D341Med (cell line): ENCODE measurements around the gene BCKDHA.
A peak's percentile ranks its signal among the peaks of the same experiment; 100 is the strongest.
"Not testable (repeated sequence)": the region's sequence is repeated elsewhere in the genome, so short reads cannot be mapped to it uniquely, and the experiment has no call there.

Experiments
- DNase-seq: peaks from one replicate; pipeline ENCODE4 v3.0.0; 2012; ENCODE audit warnings: low spot score

The BCKDHA gene

DNA sequence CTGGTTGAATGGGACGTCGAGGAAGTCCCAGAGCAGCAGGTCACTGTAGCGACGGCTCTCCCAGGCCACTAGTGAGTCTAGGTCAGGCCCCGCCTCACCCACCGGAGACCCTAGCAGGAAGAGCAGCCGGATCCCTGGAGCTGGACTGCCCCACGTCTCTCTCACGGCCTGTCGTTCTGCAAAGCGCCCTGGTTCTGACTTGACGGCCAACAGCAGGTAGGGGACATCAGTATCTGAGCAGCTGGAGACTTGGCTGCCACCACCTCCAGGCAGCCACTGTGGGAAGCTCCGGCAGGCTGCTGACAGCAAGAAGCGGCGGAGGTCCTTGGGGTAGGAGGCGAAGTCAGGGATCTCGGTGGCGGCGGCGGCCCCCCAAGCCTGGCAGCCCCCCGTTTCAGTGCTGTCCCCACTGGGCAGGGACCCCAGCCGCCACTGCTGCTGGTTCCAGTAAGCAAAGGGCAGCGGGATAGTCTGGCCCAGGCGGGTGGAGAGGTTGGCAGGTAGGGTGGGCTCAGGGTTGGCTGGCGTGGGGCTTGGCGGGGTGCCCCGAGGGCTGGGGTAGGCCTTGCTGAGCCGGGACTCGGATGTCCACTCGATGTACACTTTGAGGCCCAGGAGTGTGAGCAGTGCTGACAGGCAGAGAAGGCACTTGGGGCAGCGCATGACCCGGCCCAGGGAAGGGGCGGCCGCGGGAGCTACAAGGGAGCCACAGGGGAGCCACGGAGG, 28.7 kb downstream of the BCKDHA start:
- no peak for DNase-seq

DNA sequence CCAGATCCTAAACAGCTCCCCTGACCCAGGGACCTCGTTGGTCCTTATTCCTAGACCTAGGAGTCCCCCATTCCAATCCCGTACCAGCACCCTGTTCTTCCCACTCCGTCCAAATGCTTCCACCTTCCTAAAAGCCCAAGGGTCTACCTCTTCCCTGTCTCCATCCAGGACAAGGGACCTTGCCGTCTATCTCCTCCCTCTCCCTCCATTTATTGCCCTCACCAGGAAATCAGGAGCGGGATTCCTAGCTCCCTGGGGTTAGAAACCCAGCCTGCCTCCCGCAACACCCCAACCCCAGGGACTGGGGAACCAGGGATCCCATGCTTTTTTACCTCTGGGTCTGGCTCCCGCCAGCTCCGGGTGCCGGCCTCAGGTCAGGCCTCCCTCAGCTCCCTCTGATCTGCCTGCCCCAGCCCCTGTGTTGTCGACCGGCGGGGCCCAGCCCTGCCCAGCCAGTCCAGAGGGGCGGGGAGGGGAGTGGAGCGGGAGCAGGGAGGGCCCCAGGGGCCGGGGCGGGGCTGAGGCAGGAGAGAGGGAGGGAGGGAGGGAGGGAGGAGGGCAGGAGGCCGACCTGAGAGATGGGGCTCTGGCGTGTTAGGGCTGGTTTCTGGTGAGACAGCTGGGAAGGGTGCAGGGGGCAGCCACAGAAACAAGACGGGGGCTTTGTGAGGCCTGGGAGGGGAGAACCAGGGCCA, 29.5 kb downstream of the BCKDHA start, which contains the start of gene B3GNT8:
B3GNT8 (minus strand) TSS at position 423 of the 695 bp plus-strand sequence. CDS start 596 bp downstream, outside the sequence.
- no peak for DNase-seq

DNA sequence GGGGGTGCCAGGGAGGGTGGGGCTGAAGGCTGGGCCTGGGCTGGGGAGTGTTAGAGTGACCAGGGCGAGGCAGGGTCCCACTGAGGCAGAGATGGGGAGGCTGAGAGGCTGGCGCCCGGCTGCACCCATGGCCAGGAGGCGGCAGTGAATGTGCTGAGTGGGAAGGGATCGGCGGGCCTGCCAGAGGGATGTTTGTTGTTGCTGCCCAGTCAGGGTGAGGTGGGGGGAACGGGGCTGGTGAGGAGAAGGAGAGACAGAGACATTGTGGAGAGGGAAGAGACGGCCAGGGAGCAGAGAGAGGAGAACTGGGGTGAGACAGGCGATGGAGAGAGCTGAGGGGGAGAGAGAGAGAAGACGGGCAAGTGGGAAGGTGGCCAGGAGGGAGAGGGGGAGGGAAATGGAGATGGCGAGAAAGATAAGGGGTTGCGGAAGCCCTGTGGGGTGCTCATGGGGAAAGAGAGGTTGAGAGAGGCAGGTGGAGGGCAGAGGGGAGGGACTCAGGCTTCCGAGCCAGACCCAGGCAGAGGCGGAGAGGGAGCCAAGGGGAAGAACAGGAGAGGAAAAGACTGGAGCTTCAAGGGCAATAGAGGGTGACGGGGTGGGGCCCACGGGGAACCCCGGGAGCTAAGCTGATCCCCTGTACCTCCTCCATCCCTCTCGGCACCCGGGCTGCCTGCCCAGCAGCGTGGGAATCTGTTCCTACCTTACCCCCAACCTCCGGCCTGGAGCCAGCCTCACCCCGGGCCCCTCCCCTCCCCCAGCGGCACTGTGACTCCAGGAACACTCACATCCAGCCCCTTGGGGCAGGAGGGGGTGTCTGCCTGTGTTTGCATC, 30.2 kb downstream of the BCKDHA start:
- no peak for DNase-seq

DNA sequence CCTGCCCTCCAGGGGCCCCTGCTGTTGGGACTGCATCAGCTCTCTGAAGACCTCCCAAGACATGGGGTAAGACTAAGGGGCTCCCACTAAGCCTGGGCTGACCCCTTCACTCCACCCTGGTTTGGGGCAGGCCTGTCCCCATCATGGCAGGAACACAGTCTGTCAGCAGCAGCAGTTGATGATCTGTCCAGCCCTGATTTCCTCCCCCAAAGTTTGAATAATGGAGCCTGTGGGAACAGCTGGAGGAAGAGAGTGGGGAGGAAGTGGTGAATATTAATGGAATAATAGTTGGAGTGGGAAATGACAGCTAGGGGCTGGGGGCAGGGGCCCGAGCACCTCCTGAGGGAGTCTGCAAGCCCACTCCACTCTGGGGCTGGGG, 30.9 kb downstream of the BCKDHA start:
- DNase-seq = no peak

DNA sequence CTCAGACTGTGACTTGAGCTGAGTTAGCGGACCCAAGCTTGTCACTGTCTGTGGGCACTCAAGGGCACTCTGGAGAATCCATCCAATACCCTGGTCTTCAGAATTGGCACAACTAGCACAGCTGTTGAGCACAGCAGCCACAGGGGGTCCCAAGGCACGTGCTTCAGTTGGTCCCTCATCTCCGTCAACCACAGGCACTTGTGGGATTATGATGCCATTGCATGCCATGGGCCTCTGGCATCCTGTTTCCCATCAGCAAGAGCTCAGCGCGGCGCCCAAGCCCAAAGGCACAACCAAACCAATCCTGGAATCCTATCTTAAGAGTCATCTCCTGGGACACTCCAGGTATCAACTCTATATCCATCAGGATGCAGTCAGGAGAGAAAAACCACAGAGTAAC, 33.3 kb downstream of the BCKDHA start:
- no peak for DNase-seq

DNA sequence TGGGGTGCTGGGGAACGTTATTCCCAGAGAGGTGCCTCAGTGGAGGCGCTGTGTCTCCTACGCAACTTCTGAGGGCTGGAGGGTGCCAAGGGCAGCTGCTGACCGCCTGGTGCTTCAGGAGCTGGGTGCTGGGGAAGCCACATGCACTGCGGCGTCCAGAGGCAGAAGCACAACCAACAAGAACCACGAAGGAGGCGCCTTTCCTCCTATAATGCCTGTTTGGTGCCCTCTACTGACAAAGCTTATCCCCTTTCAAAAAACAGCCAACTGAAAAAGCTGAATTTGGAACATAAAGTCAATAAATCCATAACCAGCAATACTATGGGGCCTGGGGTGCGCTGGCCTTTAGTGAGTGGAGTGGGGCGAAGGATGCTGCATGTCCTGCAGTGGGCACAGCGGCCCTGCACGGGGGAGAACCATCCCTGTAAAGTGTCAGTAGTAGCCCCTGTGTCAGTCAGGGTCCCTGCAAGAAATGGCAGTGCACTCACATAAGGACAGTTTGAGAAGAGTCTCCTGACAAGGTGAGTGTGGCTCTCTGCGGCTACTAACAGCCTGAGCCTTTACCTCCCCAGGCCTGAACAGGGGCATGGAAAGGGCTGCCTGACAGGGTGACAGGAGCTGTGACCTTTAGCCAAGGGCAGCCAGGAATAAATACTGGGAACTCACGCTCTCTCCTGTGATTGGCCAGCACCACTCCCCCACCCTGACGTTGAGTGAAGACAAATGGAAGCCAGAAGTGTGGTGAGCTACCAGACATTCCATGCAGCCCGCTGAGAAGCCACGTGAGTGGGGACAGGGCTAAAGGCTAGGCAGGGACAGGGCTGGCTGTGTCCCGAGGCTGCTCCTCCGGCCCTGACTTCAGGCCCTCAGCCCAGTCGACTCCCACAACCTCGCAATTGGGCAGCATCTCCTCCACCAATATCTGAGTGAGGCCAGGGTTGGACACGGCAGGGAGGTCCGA, 34.1 kb downstream of the BCKDHA start:
- no peak for DNase-seq

DNA sequence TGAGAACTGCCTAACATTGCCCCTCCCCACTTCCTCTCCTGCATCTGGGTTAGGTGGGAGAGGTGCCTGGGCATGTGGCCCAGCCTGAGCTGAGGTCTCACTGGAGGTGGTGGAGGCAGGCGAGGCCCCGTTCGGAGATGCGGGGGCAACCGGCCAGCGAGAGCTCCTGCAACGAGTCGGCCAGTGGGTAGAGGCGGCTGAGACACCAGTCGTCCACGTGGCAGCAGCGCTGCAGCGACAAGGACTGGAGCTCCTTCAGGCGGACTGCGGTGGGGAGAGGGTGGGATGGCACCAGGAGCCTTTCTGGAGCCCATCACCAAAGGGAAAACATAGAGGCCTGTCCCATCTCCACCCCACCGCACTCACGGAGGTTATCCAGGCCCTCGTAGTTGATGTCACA, 35.6 kb downstream of the BCKDHA start:
- no peak for DNase-seq

DNA sequence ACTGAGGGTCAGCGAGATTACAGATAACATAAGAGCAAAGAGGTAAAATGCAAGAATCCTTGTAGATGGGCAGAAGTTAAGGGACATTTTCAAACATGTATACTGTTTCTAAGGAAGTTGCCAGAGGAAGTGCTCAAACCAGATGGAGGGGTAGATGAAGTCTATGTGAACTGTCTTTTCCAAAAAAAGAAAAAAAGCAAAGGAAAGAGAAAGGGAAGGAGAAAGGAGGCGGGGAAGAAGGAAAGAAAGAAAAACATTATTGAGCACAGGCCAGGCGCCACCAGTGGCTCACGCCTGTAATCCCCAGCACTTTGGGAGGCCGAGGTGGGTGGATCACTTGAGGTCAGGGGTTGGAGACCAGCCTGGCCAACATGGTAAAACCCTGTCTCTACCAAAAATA, 36.8 kb downstream of the BCKDHA start:
- DNase-seq = no peak

DNA sequence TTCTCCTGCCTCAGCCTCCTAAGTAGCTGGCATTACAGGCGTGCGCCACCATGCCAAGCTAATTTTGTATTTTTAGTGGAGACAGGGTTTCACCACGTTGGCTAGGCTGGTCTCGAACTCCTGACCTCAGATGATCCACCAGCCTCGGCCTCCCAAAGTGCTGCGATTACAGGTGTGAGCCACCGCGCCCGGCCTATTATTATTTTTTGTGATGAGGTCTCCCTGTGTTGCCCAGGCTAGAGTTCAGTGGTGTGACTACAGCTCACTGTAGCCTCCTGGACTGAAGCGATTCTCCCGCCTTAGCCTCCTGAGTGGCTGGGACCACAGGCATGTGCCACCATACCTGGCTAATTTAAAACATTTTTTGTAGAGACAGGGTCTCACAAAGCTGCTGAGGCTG, 37.8 kb downstream of the BCKDHA start:
- DNase-seq = not testable (repeated sequence)

DNA sequence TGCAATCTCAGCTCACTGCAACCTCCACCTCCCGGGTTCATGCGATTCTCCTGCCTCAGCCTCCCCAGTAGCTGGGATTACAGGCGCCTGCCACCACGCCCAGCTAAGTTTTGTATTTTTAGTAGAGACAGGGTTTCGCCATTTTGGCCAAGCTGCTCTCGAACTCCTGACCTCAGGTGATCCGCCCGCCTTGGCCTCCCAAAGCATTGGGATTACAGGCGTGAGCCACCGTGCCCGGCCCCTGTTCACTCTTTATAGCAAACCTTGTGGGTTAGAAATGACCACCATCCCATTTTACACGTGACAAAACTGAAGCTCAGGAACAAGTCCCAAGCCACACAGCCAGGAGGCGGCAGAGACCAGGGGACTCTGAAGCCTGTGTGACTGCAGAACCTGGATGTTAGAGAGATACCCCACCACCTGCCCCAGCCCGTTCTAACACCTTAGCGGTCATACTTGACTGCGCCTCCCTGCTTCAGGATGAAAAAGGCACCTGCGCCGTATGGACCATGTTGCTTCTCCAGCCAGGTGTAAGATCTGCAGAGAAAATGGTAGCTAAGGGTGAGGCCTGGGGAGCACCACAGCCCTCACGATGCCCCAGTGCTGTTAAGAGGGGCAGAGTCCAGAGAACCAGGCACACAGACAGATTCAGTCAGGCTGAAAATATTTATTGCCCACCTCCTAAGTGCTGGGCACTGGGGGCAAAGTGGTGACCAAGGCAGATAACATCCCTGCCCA, 38.5 kb downstream of the BCKDHA start:
- no peak for DNase-seq

DNA sequence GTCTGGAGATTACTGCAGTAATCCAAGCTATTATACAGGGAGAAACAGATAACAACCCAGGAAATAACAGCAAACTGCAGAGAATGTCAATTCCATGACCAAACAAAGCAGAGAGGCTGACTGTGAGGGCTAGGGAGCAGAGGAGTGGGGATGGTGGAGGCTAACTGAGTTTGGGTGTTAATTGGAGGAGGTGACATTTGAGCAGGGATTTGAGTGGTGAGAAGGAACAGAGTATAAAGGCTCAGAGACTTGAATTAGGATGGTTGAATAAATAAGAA, 39.0 kb downstream of the BCKDHA start:
- no peak for DNase-seq

DNA sequence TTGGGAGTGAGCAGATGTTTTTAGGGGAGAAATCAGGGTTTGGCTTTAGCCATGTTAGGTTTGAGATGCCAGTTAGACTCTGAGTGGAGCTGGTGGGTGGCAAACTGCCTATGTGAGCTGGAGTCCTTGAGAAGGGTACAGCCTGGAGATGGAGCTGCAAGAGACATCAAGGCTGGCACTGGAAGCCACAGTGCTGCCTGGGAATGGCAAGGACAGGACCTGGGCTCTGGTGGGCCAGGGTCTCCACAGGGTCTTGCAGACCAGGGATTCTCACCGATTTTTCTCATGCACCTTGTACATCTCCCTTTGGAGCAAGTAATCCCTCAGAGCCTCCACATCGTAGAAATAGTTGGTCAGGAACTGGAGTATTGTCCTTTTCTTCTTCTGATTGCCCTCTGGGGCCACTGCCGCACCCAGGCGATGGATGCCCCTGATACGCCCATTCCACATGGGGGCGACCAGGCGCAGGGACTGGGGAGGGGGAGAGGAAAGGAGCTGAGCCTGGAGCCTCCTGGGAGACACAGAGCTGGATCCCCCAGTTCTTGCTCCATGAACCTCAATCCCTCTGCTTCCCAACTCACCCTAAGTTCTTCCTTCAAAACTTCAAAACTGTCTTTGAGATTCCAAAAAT, 40.4 kb downstream of the BCKDHA start:
- DNase-seq = no peak

DNA sequence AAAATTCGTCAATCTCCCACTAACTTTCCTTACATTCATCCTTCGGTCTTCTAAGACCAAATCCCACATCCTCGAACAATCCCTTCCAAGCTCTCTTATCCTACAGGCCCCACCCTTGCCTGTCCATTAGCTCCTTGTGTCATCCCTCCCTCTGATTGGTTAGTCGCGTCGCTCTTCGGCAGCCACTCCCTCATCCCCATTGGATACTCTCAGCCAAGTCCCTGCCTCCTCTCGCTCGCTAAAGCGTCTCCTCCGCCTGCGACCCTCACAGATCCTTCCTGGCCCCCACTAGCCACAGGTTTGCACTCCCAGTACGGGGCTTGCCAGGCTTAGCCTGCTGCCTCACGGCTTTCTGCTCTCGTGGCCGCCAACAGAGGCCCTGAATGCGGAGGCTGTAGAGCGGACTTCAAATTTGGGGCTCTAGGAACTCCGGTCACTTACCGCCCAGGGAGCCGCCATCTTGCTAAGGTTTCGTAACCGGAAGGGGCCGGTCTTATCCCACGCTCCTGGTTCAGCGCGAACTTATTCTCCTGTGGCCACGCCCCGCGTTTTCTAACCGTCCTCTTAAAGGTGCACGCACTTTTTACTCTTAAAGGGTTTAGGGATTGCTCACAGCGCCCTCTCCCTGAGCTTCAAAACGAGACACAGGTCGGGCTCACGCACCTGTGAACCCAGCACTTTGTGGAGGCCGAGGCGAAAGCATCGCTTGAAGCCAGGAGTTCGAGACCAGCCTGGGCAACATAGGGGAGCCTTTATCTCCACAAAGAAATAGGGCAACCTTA, 42.0 kb downstream of the BCKDHA start, which contains the start of gene DMAC2:
DMAC2 (minus strand) TSS at position 472 of the 782 bp plus-strand sequence; CDS start at position 459, 13 bp downstream.
- peak; percentile 94 for DNase-seq

DNA sequence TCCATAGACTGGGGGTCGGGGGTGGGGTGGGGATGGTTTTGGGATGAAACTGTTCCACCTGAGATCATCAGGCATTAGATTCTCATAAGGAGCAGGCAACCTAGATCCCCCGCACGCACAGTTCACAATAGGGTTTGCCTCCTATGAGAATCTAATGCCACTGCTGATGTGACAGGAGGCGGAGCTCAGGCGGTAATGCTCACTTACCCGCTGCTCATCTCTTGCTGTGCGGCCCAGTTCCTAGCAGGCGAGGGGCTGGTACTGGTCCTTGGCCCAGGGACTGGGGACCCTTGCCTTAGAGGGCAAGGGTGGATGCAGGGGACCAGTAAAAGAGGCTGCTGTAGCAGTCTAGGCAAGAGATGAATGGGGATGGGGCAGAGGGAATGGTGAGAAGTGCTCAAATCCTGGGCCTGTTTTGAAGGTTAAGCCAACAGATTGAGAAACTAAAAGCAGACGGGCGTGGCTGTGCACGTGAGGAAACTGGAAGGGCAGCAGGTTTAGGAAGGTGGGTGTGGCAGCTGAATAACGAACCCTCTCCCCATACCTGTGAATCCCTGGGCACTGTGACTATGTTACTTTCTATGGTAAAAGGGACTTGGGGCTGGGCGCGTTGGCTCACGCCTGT, 43.8 kb downstream of the BCKDHA start:
- DNase-seq = no peak

DNA sequence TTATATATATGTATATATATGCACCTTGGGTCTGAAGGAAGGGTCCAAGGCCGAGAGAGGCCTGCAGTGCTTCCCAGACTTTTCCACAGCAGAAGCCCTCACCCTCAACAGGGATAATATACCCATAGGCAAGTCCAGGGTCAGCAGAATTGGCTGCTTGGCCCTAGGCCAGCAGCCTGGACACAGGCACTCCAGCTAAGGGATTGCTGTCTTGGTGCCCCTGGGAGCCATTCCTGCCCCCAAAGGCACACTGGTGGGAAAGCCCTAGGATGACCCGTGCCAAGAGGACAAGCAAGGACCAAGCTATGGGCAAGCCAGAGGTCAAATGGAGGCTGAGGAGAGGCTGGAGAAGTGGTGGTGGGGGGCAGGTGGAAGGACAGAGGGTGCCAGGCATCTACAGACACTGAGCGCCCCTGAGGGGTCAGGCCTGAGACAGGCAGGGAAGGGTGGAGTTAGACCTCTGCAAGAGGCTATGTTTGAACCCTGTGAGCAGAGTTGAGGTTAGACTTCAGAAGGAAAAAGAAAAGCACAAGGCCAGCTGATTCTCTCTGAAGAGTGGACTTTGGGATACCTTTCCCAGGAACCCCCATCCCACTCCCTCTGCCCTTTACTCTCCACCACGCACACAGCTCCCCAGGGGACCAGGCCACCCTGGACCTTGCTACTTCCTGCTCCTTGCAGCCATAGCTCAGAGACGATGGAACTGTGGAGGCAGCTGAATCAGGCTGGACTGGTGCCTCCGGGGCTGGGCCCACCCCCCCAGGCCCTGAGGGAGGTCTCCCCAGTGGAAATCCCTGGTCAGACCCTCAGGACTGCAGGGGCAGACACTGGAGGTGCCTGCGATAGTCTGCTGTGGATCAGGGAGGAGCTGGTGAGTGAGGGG, 45.1 kb downstream of the BCKDHA start, which contains the start of gene ERICH4:
ERICH4 (plus strand) TSS at position 684 of the 883 bp plus-strand sequence; CDS start at position 698, 14 bp downstream.
- DNase-seq = no peak

DNA sequence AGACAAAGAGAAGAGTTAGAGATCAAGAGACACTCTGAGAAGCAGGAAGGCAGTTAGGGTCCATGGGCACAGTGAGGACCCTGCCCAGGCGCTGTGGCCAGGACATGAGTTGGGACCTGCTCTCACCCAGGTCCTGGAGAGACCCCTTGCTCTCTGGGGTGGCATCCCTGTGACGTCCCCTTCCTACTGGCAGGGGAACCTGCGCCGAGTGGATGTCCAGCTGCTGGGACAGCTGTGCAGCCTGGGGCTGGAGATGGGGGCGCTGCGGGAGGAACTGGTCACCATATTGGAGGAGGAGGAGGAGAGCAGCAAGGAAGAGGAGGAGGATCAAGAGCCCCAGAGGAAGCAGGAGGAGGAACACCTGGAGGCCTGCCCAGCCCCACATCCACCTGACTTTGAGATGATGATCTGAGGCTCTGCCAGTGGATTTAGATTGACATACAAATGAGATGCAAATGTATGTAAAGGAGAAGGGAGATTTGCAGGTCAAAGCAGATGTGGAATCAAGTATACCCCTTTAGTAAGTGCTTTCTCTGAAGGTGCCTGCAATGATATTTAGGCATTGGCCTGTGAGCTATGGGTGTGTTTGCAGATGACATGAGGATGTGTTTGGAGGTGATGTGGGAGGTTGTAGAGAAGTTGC, 46.3 kb downstream of the BCKDHA start:
- no peak for DNase-seq

DNA sequence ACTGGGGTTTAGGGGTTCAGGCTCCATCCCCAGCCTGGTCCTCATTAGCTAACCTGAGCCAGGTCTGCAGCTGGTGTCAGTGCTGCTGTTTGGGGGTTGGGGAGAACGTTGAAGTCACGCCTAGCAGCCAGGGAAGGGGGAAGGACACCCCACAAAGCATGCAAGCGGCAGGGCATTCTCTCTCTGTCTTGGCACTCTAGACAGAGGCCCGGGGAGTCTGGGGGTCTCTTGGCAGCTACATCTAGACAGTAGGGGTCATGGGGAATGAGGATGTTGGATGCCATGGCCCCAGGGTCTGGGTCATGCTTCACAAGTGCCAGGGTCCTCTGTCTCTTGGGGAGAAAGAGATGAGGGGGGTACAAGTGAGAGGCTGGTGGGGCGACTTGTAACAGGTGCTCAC, 48.0 kb downstream of the BCKDHA start:
- DNase-seq = no peak
